Stimulated activated CD4-positive, alpha-beta T cell treated with anti-CD3 and anti-CD28 coated beads, Interleukin-1b, Interleukin-23, amount 100 ng/mL, for 48 hours (primary cell): Measurements from ENCODE around the gene PPP2CA.
A peak's percentile ranks its signal among the peaks of the same experiment; 100 is the strongest.
"Not testable (repeated sequence)": the region's sequence is repeated elsewhere in the genome, so short reads cannot be mapped to it uniquely, and the experiment has no call there.

Experiments used
- DNase-seq: peaks from one replicate; pipeline ENCODE4 v3.0.0-alpha.2; 2020

The PPP2CA gene

GRCh38 chr5:134245101-134245604 lies 19.3 kb upstream of the PPP2CA start:
- no peak for DNase-seq

GRCh38 chr5:134242146-134242545 lies 16.3 kb upstream of the PPP2CA start:
- no peak for DNase-seq

- DNase-seq, result no peak
These were observed 14.6 kb upstream of the PPP2CA start for GRCh38 chr5:134240421-134240962.

GRCh38 chr5:134236820-134237219 lies 10.9 kb upstream of the PPP2CA start:
- DNase-seq, result no peak

- no peak for DNase-seq
These were observed 10.4 kb upstream of the PPP2CA start for GRCh38 chr5:134236318-134236717.

- DNase-seq, result no peak
These were observed 2.8 kb upstream of the PPP2CA start for GRCh38 chr5:134228624-134229023.

GRCh38 chr5:134227776-134228175 lies 1.9 kb upstream of the PPP2CA start:
- no peak for DNase-seq

- DNase-seq, result no peak
These were observed 1.4 kb upstream of the PPP2CA start for GRCh38 chr5:134227259-134227658.

GRCh38 chr5:134226441-134227192 lies 744 bp upstream of the PPP2CA start:
- no peak for DNase-seq

- peak; percentile 69 for DNase-seq
These were observed 739 bp downstream of the PPP2CA start for GRCh38 chr5:134224888-134225779.

GRCh38 chr5:134223406-134224248 lies 2.2 kb downstream of the PPP2CA start:
- DNase-seq, result no peak

- DNase-seq, result not testable (repeated sequence)
These were observed 4.2 kb downstream of the PPP2CA start for GRCh38 chr5:134221690-134222089.

- no peak for DNase-seq
These were observed 10.1 kb downstream of the PPP2CA start for GRCh38 chr5:134215757-134216156.

- DNase-seq, result not testable (repeated sequence)
These were observed 14.4 kb downstream of the PPP2CA start for GRCh38 chr5:134211263-134212031.

- no peak for DNase-seq
These were observed 16.2 kb downstream of the PPP2CA start for GRCh38 chr5:134209477-134210245.

- no peak for DNase-seq
These were observed 18.2 kb downstream of the PPP2CA start for GRCh38 chr5:134207696-134208095.

GRCh38 chr5:134206627-134207160 lies 19.2 kb downstream of the PPP2CA start:
- DNase-seq, result no peak

- no peak for DNase-seq
These were observed 21.3 kb downstream of the PPP2CA start for GRCh38 chr5:134204575-134204974.

GRCh38 chr5:134203630-134204029 lies 22.2 kb downstream of the PPP2CA start:
- DNase-seq, result no peak

- DNase-seq, result no peak
These were observed 30.2 kb downstream of the PPP2CA start for GRCh38 chr5:134195666-134196065.

- DNase-seq, result no peak
These were observed 36.8 kb downstream of the PPP2CA start for GRCh38 chr5:134189031-134189430.
